Stimulated activated CD8-positive, alpha-beta memory T cell treated with anti-CD3 and anti-CD28 coated beads, Interleukin-12 subunit alpha, Interleukin-12 subunit beta, amount 100 ng/mL, for 1 hour (primary cell): Measurements from ENCODE around the gene ICAM5.
"Not testable (repeated sequence)": the region's sequence is repeated elsewhere in the genome, so short reads cannot be mapped to it uniquely, and the experiment has no call there.

Experiments
- DNase-seq: peaks from one replicate; pipeline ENCODE4 v3.0.0-alpha.2; 2020; ENCODE audit warnings: low read depth

ICAM5 gene, protein sequence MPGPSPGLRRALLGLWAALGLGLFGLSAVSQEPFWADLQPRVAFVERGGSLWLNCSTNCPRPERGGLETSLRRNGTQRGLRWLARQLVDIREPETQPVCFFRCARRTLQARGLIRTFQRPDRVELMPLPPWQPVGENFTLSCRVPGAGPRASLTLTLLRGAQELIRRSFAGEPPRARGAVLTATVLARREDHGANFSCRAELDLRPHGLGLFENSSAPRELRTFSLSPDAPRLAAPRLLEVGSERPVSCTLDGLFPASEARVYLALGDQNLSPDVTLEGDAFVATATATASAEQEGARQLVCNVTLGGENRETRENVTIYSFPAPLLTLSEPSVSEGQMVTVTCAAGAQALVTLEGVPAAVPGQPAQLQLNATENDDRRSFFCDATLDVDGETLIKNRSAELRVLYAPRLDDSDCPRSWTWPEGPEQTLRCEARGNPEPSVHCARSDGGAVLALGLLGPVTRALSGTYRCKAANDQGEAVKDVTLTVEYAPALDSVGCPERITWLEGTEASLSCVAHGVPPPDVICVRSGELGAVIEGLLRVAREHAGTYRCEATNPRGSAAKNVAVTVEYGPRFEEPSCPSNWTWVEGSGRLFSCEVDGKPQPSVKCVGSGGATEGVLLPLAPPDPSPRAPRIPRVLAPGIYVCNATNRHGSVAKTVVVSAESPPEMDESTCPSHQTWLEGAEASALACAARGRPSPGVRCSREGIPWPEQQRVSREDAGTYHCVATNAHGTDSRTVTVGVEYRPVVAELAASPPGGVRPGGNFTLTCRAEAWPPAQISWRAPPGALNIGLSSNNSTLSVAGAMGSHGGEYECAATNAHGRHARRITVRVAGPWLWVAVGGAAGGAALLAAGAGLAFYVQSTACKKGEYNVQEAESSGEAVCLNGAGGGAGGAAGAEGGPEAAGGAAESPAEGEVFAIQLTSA

DNA sequence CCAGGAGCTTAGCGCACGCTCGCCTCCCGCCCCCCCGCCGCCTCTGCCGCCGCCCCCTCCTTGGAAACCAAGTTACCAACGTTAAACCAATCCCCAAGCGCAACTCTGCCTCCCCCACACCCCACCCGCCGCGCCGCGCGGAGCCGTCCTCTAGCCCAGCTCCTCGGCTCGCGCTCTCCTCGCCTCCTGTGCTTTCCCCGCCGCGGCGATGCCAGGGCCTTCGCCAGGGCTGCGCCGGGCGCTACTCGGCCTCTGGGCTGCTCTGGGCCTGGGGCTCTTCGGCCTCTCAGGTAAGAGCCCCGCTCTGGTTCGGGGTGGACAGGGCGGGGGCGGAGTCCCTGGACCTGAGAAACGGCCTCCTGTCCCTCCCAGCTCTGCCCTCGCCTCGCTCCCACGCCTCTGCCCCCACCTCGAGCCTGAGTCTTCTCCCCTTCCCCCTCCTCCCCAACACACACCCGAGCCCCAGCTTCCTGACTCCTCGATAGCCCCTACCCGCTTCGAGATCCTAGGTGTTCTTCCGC, at the start of gene ICAM5:
TSS of gene ICAM5 (plus strand) at position 117 of the 521 bp plus-strand sequence. CDS start at position 209, 92 bp downstream.
- no peak for DNase-seq

DNA sequence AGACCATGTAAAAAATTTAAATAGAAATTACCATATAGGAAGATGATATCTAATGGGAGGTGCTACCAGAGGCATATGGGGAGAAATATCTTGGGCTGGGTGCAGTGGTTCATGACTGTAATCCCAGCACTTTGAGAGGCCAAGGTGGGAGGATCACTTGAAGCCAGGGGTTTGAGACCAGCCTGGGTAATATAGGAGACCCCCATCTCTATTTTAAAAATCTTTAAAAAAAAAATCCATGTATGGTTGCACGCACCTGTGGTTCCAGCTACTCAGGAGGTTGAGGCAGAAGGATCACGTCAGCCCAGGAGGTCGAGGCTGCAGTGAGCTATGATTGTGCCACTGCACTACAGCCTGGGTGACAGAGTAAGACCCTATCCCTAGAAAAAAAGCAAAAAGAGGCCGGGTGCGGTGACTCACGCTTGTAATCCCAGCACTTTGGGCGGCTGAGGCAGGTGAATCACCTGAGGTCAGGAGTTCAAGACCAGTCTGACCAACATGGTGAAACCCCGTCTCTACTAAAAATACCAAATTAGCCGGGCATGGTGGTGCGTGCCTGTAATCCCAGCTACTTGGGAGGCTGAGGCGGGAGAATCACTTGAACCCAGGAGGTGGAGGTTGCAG, 47.8 kb upstream of the ICAM5 start:
- DNase-seq: not testable (repeated sequence)

DNA sequence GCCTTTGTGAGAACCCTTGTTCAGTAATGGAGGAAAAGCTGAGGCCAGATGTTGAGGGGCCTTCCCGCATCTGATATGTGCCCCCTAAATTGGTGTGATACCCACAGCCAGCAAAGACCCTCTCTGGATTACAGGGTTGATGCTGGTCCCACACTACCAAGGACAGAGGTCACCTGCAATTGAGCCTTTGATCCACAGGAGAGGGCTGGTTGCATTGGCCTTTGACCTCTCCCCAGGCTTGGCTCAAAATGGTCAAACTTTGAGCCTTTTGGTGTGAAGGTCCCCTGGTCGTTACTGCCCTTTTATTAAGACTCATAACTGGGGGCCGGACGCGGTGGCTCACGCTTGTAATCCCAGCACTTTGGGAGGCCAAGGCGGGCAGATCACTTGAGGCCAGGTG, 46.1 kb upstream of the ICAM5 start:
- no peak for DNase-seq

DNA sequence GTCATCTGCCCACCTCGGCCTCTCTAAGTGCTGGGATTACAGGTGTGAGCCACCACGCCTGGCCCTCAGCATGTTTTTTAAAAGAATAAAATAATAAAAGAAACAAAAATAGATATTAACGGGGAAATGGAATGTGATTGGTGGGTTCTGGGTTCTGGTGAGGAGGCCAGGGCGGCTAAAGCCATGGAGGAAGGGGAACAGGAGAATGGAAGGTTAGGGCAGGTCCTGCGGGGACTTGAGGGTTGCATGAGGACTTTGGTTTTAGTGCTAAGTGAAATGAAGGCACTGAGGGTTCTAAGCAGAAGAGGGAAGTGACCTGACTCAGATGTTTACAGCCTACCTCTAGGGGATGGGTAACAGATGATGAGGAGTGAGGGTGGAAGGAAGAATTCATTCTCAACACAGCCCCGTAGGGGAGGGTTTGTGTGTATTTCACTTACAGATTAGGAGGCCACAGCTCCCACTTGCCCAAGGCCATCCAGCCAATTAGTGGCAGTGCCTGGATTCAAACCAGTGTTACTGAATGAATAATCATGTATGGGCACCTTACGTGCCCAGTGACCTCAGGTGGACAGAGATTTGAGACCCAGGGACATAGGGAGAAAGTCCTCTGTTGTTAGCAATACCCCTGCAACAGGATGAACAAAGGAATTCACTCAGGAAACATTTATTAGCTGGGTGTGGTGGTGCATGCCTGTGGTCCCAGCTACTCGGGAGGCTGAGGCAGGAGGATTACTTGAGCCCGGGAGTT, 44.4 kb upstream of the ICAM5 start:
- DNase-seq: no peak

DNA sequence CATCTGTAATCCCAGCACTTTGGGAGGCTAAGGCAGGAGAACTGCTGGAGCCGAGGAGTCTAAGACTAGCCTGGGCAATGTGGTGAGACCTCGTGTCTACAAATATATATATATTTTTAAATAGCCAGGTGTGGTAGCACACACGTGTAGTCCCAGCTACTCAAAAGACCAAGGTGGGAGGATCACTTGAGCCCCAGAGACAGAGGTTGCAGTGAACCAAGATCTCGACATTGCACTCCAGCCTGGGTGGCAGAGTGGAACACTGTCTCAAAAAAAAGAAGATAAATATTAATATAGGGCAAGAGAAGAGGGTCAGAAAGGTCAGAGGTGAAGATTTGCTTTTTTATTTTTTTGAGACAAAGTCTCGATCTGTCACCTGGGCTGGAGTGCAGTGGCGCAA, 43.2 kb upstream of the ICAM5 start:
- no peak for DNase-seq

DNA sequence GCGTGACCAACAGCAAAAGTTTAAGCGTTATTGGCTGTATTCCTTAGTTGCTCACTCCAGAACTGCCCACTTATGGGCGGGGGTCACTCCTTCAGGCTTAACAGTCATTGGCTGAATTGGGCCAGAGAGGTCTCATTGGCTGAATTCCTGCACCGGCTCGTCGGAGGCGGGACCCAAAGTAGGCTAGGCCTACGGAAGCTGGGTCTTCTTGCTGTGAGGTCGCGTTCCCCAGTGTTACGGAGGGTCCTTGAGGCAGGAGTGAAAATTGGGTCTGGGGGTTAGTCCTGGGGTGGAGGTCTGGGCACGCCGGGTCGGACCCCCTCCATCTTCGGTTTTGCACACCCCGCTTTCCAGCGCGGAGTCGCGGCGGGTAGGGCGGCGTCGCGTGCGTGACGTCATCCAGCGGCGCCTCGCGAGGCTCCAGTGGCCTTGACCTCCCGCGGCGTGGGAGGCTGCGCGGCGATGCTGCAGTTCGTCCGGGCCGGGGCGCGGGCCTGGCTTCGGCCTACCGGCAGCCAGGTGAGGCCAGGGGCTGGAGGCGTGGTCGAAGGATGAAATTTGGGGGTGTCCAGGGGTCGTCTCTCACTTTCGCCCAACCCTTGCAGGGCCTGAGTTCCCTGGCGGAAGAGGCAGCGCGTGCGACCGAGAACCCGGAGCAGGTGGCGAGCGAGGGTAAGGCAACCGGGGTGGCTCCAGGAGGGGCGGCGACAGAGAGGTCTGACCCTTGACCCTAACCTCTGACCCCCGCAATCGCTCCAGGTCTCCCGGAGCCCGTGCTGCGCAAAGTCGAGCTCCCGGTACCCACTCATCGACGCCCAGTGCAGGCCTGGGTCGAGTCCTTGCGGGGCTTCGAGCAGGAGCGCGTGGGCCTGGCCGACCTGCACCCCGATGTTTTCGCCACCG, 37.7 kb upstream of the ICAM5 start, which contains the start of gene MRPL4:
TSS of gene MRPL4 (plus strand) at position 423 of the 903 bp plus-strand sequence. CDS start at position 463, 40 bp downstream.
- peak; percentile 90 for DNase-seq

DNA sequence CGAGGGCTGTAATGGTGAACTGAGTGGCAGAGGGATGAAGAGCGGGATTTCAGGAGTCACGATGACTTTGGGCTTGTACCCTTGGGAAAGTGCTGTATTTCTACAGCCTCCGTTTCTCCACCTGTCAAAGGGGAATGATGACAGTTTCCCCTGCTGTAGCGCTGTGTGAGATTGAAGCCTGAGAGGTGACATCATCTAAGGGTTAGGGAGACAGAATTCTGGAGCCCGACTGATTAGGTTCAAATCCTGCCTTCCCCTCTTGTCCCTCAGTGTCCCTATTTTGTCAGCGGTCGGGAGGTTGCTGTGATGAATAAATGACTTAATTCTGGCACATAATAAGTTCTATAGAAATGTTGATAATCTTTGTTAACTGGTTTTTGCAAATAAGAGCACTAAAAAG, 37.0 kb upstream of the ICAM5 start:
- DNase-seq: no peak

DNA sequence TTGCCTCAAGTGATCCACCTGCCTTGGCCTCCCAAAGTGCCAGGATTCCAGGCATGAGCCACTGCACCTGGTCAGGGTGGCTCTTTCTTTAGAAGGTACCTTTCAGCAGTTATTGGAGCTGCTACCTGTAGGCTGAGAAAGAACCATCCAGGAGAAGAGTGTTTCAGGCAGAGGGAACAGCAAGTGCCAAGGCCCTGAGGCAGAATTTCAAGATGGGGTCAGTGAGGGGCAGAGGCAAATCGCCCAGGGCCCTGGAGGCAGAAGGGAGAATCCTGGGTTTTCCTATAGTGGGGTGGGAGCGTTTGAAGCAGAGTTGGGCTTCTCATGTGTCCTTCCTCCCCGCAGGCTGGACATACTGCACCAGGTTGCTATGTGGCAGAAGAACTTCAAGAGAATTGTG, 35.5 kb upstream of the ICAM5 start:
- no peak for DNase-seq

DNA sequence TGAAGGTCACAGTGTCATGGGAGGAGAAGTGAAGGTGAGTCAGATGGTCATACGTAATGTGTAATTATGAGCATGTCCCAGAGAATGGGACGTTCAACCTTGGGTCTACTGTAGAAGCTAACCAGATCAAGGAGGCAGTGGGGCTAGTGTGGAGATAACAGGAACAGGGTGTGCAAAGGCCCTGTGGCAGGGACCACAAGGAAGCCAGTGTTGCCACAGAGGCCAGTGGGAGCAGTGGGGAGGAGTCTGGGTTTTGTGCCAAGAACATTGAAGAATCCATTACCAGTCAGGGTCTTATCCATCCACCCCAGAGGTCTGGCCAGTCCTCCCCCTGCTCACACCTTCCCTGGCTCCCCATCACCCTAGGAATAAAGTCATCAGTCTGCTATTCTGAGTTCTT, 34.4 kb upstream of the ICAM5 start:
- DNase-seq: no peak

DNA sequence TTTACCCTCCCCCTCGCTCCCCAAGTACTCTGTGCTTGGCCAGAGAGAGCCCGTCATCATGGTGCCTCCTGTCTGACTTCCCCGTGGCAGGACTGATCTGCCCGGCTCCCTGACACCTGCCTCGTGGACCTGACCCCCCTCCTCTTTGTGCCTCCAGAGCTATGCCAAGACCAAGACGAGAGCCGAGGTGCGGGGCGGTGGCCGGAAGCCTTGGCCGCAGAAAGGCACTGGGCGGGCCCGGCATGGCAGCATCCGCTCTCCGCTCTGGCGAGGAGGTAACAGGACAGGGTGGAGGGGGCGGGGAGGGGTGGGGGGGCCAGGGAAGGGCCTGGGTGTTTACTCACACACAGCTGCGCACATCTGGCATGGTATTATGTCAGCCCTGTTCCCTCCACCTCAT, 33.2 kb upstream of the ICAM5 start:
- DNase-seq: no peak

DNA sequence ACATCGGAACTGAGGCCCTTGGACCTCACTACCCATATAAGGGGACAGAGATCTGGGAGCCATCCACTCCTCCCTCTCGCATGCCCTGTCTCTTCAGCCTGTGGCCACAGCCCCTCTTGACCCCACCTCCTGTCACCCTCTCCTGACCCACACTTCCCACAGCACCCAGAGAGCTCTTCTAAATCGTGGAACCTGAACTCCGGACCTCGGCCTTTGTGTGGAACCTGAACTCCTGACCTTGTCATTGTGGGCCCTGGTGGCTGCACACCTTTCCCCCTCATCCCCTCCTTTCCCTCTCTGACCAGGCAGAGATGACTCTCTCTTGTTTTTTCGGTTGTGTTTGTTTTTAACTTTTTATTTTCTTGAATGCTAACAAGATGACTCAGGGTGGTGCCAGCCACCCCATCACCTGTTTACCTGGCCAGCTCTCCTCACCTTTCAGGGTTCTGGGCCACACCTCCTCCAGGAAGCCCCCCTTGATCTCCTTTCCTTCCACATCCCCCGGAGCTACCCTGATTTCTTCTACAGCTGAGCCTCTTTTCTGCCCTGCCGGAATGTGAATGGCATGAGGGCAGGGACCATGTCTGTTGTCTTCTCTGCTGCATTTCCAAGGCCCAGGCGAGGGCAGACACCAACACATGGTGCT, 32.7 kb upstream of the ICAM5 start:
- DNase-seq: no peak

DNA sequence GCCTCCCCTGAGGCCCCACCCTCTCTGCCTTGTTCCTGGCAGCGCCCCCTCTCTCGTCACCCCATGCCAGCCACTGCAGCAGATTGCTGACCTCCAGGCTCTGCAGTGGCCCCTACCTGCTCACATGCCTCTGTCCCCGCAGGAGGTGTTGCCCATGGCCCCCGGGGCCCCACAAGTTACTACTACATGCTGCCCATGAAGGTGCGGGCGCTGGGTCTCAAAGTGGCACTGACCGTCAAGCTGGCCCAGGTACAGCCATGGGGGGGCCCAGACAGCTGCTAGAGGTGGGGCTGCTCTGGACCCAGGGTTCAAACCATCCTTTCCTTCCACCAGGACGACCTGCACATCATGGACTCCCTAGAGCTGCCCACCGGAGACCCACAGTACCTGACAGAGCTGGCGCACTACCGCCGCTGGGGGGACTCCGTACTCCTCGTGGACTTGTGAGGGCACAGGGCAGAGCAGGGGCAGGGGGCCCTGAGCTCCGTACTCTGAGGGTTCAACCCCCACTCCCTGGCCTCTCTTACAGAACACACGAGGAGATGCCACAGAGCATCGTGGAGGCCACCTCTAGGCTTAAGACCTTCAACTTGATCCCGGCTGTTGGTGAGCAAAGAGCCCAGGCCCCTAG, 31.6 kb upstream of the ICAM5 start:
- no peak for DNase-seq

DNA sequence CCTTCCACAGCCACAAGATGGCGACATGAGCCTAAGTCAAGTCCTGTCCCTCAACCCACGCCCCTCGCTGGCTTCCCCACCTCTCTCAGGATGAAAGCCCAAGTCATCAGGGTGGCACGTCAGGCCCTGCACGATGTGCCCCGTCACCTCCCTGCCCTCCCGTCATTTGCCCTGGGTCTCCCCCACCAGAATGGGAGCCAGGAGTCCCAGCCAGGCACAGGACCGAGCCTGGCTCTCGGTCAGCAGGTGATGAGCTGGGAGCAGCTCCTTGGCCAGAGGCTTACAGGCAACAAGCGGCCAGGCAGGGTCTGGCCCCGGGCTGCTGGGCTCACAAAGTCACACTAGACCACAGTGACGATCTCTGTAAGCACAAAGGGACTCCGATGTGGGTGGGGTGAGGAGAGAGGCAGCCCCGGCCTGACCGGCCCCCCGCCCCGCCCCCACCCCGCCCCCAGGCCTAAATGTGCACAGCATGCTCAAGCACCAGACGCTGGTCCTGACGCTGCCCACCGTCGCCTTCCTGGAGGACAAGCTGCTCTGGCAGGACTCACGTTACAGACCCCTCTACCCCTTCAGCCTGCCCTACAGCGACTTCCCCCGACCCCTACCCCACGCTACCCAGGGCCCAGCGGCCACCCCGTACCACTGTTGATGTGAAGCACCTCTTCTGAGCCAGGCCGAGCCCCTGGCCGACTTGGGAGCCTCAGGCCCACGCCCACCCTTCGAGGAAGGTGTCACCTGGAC, 30.4 kb upstream of the ICAM5 start:
- DNase-seq: peak; percentile 72

DNA sequence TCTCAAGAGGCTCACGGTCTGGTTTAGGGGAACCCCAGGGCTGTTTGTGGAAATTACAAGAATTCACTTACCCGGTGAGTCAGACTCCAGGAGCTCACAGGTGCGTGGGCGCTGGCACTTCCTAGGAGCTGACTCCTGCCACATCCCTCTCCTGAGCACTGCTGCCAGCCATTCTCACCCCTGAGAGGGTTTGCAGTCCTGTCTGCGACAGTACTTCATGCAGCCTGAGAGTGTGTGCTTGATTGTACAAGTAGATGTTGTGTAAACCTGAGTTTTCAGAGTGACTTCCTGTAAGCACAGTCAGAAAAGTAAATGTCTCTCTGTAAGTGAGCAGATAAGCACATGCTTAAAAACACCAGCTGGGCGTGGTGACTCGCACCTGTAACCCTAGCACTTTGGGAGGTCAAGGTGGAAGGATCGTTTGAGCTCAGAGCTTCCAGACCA, 29.6 kb upstream of the ICAM5 start:
- DNase-seq: no peak

DNA sequence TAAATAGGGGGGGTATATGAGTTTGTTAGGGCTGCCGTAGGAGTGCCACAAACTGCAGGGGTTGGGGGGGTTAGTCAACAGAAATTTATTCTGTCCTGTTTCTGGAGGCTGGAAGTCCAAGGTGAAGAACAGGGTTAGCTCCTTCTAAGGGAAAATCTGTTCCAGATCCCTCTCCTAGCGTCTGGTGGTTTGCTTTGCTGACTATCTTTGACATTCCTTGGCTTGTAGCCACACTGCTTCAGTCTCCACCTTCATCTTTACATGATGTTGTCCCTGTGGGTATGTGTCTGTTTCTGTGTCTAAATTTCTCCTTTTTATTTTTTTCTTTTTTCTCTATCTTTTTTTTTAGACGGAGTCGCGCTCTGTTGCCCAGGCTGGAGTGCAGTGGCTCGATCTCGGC, 27.0 kb upstream of the ICAM5 start:
- DNase-seq: no peak

DNA sequence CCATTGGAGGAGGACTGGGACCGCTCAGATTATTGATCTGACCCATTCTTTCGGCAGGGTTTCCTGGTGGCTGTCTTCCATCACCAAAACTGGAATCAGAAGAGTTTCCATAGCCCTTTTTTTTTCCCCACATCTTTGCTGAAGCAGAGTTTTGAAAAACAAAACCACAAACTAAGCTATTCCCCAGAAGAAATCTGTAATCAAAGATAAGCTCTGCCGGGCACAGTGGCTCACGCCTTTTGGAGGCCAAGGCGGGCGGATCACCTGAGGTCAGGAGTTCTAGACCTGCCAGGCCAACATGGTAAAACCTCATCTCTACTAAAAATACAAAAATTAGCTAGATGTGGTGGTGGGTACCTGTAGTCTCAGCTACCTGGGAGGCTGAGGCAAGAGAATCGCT, 23.0 kb upstream of the ICAM5 start:
- DNase-seq: no peak

DNA sequence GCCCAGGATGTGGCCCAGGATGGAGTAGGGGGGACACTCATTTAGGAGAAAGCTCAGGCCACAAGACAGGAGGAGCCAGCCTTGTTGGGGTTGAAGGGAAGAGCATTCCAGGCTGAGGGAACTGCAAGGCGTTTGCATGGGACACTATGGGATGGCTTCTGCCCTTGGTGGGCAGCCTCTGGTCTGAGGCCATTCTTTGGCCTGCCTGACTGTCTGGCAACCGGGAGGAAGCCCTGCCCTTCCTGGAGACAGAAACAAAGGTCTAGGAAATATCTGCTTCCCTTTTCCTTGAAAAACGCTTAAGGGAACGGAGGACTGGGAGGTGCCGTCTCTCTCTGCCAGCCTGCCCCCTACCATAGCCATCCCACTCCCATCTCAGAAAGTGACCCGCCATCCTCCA, 21.7 kb upstream of the ICAM5 start:
- DNase-seq: no peak

DNA sequence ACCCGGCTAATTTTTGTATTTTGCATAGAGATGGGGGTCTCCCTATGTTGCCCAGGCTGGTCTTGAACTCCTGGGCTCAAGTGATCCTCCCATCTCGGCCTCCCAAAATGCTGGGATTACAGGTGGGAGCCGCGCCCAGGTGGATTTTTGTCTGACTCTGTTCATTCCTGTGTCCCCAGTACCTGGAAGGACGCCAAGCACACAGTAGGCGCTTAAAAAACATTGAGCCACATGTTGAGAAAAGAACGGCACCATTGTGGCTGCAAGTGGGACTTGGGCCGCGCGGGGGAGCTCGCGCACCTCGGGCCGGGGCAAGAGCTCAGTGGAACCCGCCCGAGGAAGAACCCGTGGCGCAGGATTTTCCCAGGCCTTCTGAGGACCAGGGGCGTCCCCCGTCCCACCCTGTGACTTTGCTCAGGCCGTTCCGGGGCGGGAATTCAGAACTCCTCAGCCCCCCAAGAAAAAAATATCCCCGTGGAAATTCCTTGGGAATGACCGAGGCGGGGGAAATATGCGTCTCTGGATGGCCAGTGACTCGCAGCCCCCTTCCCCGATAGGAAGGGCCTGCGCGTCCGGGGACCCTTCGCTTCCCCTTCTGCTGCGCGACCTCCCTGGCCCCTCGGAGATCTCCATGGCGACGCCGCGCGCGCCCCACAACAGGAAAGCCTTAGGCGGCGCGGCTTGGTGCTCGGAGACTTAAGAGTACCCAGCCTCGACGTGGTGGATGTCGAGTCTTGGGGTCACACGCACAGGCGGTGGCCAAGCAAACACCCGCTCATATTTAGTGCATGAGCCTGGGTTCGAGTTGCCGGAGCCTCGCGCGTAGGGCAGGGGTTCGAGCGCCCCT, 20.2 kb upstream of the ICAM5 start:
- peak; percentile 81 for DNase-seq
